HG03442 (cell line): ENCODE results near the gene FHIT.

ENCODE experiments used
- ATAC-seq: cut with Tn5 transposase; IDR thresholded peaks from one replicate; pipeline ENCODE4 v1.9.1; 2021; ENCODE audit warnings: mild to moderate bottlenecking, moderate library complexity; ENCODE audit not compliant: unreplicated experiment

FHIT gene

DNA sequence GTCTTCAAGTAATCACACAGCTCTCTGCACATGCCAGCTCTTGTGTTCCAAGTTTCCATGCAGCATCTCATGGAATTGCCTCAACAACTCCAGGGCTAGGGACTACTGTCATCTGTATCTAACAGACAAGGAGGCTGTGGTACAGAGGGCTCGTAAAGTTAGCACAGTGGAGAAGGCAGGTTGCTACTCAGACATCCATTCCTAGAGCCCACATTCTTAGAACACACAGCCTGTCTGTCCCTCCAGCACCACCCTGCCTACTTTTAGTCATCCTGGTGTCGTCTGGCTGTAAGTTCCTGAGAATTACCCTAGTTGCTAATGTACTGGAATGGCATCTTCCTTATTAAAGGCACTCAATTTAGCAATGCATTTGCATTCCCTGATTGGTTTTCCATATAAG lies 862.5 kb downstream of the FHIT start:
- no peak for ATAC-seq

DNA sequence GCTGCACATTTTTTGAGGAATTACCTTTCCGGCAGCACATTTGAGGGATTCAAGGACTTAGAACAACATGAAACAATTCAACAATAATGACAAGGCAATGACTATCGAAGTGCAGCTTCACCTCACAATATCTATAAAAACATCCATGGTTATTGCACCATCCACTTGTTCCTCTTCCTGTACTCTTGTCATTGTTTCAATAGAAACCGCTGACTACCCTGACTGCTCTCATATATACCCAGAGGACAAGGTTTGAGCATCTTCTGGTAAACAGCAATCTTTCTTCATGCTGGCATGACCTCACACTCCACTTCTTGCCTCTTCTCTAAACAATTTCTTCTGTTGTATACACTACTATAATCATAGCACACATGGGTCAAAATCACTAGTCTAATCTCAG lies 864.9 kb downstream of the FHIT start:
- no peak for ATAC-seq

DNA sequence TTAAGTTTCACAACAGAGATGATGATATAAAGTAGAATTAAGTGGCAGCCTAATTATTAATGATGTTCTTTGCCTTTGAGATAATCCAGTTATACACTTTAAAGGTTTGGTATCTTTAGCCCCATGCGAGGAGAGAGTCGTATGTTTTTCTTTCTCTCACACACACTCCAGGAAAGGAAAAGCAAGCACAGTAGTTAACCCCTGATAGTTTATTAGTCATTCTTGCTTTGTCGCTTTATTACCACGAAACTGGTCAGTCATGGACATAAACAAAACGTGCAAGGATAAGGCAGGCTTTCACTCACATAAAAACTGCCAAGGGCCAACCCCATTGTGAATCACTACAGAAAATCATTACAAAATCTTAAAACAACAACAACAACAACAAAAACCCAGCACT lies 866.9 kb downstream of the FHIT start:
- ATAC-seq = no peak

DNA sequence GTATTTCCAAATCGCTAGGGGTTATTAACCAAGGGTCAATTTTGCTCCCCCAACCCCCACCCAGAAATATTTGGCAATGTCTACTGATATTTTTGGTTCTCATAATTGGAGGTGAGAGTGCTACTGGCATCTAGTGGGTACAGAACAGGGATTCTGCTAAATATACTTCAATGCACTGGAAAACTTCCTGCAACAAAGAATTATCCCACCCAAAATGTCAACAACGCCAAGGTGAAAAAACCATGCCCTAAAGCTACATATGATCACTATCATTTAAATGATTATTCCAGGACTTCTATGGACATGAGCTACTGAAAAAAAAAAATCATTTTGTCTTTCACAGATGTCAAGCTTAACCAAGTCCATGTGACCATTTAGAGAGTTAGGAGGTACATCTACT lies 867.9 kb downstream of the FHIT start:
- no peak for ATAC-seq

DNA sequence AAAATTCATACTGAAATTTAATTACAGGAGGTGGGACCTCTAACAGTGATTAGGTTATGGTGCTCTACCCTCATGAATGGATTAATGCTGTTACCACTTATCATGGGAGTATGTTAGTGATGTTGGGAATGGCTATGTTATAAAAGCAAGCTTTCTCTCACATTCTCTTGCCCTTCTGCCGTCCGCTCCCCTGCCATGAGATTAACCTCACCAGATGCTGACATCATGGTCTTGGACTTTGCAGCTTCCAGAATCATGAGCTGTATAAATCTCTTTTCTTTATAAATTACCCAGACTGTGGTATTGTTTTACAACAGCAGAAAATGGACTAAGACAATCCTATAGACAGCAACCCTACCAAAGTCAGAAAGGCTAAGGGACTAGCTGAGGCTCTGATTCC lies 884.8 kb downstream of the FHIT start:
- ATAC-seq = no peak

DNA sequence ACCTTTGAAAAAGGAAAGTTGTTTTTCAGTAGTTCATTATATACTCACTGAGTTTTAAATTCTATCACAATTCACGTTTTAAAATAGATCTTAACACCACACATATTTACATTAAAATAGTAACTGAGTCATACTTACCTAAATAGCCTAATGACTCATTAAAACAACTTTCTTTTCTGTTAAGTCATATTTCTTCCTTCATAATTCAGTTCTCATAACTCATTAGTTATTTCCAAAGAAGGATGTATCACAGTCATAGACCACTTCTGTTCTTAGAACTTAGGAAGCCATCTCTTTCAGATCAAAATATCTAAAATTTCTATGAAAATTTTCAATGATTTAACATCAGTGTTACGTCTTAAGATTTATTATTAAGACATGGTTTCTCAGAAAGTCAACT lies 885.9 kb downstream of the FHIT start:
- no peak for ATAC-seq

DNA sequence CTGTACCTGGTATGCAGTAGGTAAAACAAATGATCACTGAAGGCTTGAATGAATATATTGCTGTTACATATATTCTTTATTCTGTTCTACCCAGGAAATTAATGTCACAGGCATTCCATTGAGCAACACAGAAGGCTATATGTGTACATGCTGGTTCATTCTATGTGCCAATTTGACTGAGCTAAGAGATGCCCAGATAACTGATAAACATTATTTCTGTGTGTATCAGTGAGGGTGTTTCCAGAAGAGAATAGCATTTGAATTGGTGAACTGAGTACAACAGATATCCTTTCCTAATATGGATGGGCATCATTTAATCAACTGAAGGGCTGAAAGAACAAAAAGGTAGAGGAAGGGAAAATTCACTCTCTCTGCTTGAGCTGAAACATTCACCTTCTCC lies 886.8 kb downstream of the FHIT start:
- no peak for ATAC-seq

DNA sequence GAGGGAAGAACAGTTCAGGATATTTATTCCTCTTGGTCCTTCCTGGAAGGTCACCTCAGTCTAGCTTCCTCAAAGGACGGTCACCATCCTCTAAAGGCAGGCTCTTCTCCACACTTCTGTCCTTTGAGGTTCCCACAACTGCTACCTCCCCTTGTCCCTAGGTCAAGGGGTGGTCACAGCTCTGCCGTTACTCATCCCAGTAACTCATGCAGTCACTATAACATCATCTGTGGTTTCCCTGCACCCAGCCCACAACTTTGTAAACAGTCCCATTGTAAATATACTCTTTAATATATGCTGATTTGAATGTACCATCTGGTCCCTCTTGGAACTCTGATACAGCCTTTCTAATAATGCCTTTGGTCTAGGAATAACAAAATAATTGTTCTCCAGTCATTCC lies 887.4 kb downstream of the FHIT start:
- peak; percentile 63 for ATAC-seq

DNA sequence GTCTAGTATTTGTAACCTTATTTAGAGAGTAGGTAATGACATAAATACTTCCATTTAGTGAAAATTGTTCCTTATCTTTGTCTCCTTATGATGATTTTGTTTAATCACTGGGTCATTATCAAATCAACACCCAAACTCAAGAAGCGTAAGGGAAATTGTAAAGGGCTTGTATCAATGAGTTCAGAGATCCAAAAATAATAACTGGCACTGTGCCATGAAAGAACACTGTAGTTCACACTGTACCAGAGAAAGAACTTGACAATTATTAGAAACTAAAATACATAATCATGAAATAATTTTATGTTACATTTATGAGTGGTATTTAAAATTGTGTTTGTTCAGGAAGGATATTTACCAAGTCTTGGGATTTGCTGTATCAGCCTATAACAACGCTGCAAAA lies 895.4 kb downstream of the FHIT start:
- no peak for ATAC-seq

DNA sequence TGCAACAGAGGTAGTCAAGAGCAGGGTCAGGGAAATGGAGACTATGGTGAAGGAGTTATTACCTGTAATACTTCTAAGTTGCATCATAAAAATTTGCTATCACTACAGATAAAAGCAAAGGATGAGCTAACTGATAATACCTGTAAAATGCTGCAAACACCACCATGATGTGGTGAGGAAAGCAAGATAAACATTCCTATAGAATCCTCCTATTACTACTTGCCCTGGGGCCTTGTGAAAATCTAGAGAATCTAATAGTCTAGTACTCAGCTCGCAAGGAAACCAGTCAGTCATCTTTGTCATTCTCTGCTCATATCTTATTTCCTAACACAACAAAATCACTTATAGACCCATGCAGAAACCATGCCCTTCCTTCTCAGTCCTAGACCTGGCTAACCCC lies 899.8 kb downstream of the FHIT start:
- no peak for ATAC-seq

DNA sequence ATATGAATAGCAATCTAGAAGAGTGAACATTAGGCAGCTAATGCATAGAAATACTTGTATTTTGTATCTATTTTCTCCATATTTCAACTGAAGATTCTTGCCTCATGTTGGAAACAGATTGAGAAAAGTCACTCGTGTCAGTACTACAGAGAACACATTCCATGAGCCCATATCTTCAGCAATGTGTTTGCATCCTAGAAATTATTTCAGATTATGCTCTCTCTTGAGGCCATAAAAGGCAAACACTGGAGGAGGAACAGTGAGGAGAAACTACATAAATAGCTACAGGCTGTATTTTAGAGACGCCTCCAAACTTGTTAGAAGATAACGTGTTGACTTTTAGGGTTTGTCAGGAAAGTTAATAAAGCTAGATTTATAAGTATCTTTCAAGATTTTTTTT lies 906.9 kb downstream of the FHIT start:
- ATAC-seq = no peak

DNA sequence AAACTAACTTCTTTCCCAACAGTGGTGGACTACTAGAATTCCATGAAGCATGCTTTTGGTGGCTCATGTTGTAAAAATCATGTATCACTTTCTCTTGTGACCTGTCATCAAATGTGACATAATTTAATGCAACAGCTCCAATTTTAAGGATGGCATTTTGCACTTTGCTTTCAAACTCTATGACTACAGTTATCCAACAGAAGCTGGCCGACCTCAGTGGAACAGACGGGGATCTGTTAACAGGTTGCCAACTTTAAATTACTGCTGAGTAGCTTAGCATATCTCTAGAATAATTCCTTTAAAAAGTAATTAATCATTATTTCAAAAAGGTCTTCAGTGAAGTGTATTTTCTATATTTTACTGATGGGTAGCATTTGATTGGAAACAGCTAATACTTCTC lies 907.4 kb downstream of the FHIT start:
- no peak for ATAC-seq

DNA sequence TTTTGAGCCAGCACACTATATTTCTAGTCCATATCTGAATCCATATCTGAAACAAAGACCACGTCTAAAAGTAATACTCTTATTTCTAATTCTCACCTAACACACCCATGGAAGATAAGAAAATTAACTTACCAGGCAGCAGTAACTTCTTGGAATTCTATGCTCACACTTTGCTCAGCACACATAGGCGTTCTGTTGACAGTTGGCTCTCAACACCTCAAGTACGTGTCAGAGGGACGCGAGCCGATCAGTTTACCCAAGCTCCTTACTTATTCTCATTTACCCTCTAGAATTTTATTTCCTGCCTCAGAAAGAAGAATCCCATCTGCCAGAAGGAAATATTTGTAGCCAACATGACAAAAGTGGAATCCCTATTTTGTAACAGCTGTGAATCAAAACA lies 911.9 kb downstream of the FHIT start:
- no peak for ATAC-seq

DNA sequence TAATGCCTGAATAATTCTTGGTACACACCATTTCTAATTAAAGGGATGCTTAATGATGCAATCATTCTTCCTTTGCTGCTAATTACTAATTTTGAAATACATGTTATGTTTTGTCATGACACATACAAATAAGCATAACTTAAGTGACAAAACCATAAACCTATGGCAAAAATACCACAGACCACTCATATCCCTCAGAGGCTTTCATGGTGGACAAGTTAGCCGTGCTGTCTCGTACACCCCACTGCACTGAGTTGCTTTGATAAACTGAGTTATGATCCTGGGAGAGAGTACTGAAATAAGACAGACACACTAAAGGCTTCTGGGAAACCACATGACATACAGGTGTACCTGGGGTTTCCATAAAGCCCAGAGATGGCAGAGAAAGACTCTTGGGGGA lies 913.8 kb downstream of the FHIT start:
- no peak for ATAC-seq

DNA sequence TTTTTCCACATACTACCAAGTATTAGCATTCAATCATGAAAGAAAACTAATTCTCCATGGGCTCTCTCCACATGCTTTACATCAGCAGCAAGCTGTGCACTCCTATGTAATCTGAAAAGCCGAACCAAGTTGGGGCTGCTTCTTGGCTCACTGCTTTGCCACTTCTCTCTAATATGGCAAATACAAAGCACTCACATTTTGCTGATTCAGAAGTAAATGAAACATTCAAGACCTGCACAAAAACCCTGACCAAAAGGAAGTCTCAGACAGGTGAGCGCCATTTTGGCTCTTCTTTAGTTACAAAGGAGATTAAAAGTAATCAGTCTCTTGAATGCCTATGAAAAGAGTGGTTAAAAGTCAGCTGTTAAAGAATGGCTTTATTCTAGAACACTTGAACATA lies 915.2 kb downstream of the FHIT start:
- no peak for ATAC-seq

DNA sequence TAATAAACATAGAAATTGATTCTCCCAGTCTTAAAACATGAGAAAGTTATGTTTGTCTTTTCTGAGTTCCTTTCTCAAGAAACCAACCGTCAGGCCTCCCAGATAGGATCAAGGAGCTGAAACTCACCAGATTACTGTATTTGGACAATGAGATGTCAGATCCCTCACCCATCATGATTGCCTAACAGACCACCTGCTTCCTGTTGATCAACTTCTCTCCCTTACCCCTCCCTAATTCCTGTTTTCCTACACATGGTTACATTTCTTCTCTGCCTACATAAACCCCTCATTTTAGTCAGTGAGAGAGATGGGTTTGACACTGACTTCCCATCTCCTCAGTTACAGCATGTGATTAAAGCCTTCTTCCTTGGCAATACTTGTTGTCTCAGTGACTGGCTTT lies 917.5 kb downstream of the FHIT start:
- ATAC-seq = no peak

DNA sequence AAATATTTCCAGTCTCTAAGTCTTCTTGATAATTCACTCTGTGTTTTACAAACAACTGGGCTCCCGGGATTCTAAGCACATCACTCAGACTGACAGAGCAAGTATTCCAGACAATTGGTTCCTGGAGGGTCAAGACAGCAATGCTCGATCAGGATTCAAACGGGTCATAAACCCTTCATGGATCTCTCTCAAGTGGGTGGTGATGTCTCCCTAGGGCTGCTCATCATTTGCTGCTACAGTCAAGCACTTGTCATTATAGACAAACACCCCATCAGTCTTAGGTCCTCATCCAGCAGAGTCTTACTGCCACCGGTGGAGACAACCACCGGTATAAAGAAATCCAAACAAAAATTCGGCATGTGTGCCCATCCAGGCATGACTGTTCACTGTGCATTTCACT lies 921.1 kb downstream of the FHIT start:
- ATAC-seq = no peak

DNA sequence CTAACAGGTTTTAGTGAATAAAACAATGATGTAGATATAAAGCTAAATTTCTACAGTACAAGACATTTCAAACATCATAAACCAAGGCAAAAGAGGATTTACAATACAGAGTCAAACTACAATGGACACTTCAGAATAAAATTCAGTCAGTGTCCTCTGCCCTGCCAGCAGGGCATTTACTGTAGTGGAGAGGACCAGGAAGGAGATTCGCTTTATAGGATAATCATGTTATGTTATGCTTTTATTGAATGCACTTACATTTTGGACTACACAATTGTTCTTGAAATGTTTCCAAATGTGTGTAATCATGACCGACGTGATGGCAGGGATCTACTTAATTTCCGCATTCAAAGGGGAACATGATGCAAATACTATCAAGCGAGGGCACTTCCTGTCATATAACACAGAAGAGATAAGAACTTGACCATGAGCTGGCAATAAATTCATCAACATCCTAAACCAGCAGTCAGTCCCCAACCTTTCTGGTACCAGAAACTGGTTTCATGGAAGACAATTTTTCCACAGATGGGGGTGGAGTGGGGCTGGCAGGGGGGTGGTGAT lies 925.6 kb downstream of the FHIT start:
- ATAC-seq = no peak

DNA sequence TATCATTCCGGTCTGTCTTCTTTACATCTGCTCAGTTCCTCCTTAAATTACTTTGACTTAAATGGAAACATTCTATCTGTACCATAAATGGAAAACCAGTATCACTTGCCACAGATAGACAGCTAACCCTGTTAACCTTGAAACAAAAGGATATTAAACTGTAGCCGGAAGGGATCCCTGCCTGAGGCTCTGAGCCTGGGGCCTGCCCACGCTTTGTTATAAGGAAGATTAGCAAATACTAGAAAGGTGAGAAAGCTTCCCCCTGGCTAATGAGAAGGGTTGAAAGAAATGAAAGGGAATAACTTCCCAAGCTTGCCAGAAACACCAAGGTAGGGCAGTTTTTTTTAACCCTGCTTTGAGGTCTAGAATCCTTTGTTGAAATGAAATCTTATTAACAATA lies 927.6 kb downstream of the FHIT start:
- ATAC-seq = no peak

DNA sequence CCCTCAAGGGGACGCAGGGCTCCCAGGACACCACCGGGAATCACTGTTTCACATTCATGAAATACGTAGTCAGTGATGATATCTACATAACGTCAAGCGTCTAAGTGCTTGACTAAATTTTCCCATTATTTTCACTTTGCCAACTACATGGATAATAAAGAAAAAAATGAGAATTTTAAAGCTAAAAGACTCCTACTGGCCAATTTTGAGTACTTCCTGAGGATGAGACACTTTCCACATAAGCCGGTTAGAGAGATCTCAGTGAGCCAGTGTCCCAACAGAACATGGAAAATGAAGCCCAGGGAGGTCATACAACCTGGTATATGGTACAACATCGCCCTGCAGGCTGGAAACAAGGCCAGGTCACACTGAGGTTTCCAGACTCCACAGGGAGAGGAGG lies 928.1 kb downstream of the FHIT start:
- ATAC-seq = no peak

DNA sequence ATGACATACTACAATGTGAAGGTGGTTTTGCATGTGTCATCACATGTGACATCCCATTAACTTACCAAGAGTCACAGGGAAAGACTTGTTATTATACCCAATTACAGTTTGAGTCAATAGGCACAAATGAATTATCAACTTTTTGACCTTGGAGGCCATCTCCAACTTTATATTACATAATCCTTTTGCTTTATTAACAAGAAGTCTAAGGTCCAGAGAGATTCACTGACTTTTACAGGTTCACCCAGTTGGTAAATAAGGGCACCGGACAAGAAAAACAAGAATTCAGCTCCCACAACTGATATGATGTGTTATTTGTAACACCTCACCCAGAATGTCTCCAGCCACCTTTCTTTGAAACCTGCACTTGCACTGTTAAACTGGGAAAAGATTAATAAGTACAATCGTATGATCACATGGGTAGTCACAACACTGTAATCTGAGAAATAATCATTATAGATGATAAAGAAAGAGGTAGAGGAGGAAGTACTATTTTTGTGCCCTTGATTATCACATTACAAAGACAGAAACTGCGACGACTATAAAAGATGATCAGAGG lies 928.9 kb downstream of the FHIT start:
- ATAC-seq = no peak

DNA sequence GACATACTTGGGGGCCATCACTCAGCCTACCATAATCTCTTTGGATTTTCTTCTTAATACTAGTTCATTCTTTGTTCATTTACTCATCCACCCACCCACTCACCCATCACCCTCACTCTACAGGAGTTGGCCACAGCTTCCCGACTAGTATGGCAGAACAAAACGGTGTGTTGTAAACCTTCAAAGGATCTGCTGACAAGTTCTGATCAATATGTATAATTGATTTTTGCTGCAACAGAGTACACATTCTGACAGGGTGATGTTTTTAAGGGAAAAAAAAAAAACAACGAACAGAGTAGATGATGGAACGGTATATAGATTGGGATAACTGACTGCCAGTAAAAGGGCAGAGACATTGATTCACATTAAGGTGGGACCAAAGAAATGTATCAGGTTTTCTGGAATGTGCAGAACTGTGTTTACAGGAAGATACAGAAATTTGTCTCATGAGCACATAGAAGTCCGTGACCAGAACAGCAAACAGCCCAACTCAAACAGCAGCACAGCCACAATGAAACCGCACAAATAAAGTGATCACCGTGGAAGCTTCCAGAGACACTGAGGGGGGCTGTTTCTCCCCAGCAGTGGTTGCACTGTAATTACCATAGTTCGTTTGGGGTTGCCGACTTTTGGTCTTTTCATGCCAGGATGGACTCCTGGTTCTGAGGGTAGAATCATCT lies 931.9 kb downstream of the FHIT start:
- ATAC-seq = no peak
